ENCODE data around the gene FANCC.

FANCC gene

GRCh38 chr9:95143591-95144561 is 173.6 kb downstream of the FANCC start:
- DNase-seq (ENCODE audit: low spot score): no peak

DNA sequence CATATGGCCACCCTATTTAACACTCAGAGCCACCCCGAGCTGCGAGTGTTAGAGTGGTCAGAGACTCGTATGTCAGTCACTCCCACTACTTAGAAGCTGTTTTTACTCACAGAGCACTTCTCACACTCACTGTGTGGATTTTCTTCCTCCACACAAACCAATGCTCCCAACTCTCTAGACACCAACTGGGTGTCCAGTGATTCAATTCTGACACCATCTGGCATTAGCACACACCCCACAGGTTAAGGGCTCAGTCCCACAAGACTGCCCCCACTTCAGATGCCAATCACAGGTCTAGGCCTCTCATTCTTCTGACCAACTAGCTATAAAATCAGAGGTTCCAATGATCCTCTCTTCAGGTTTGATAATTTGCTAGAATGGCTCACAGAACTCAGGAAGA is 174.8 kb downstream of the FANCC start:
- no peak for DNase-seq (ENCODE audit: low spot score)

DNA sequence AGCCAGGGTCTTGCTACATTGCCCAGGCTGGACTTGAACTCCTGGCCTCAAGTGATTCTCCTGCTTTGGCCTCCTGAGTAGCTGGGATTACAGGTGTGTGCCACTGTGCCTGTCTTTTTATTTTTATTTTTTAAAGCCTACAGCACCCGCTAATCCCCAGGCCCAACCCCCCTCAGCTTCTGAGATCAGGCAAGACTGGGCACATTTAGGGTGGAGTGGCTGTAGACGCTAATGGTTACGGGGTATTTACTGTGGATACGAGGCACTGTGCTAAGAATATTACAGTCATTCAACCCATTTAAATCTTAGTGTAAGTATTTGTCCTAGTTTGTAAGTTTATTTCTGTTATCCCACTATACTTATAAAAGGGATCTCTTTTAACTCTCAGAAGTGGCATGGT is 175.2 kb downstream of the FANCC start:
- no peak for DNase-seq (ENCODE audit: low spot score)

DNA sequence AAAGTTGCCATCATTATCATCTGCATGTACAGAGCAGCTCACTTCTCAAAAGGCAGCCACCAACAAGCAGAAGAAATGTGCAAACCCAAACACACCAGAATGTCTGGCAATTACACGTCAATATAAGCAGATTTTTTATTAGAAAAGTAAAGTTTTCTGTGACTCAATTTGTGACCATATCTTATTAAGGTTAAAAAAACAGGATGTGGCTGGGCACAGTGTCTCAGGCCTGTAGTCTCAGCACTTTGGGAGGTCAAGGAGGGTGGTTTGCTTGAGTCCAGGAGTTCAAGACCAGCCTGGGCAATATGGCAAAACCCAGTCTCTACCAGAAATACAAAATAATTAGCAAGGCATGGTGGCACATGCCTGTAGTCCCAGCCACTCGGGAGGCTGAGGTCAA is 176.7 kb downstream of the FANCC start:
- DNase-seq (ENCODE audit: low spot score): no peak

DNA sequence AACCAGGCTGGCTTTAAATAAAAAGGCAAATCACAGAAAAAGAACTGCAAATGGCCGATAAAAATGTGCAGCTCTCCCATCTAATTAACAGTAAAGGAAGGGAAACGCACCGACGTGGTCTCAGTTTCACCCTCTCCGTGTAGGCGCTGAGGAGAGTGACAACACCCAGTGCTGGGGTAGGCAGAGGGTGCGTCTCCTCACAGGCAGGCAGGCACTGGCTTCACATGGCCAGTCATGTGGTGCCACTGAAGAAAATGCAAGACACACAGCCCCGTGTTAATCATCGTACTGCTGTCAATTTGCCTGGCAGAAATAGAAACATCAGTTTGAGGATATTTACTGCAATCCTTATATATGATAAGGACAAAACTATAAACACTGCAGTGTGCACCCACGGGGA is 178.4 kb downstream of the FANCC start:
- no peak for DNase-seq (ENCODE audit: low spot score)

DNA sequence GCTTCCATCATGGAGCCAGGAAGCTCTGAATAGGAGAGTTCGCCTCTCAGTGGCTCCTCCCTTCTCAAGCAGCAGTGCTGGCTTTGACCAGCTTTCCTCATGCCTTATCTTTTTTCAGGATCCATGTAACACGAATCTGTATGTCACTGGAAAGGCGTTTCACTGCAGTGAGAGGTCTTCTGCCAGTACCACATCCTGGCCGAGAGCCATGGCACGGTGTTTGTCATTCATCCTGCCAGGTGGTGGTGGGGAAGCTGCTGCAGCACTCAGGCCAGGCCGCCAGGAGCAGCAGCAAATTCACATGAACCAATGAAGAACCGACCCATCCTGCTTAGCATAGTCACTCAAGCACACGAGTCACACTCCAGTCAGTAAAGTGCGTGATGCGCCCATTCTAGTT is 179.0 kb downstream of the FANCC start:
- DNase-seq (ENCODE audit: low spot score): no peak

DNA sequence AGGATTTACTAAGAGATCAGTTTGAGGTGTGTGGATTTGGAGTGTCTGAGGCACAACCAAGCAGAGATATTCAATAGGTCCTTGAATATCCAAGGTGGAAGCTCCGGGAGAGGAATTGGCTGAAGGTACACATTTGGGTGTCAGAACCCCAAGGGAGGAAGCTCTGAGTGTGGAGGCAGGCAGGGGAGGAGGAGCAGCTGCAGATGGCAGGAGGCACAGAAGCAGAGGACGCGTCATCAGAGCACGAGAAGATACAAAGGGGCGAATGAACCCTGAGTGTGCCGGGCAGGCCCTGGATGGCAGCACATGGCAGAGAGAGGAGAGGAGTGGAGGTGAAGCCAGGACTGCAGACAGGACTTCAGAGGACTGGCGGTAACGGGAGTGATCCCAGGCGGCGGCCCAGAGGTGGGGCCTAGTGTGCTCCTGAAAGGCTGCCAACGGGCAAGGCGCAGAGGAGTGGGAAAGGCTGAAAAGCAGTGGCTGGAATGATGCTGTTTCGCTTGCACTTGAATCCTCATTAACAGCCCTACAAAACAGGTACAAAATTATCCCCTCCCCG is 179.8 kb downstream of the FANCC start:
- no peak for DNase-seq (ENCODE audit: low spot score)

DNA sequence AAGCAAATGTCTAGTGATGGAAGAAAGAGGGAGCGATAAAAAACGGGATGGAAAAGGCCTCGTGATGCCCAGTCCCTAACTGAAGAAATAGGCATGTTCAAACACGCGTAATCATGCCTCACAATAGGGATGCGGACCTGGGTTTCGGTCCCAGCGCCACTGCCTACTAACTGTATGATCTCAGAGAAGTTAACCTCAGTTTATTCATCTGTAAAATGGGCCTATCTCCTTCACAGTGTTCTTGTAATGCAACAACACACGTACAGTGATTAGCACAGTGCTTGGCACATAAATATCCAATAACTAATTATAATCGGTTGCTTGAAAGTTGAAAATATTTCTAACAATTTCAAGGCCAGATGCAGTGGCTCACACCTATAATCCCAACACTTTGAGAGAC is 181.8 kb downstream of the FANCC start:
- no peak for DNase-seq (ENCODE audit: low spot score)

- no peak for DNase-seq (ENCODE audit: low spot score)
Observed at GRCh38 chr9:95134457-95134881, 183.0 kb downstream of the FANCC start.

DNA sequence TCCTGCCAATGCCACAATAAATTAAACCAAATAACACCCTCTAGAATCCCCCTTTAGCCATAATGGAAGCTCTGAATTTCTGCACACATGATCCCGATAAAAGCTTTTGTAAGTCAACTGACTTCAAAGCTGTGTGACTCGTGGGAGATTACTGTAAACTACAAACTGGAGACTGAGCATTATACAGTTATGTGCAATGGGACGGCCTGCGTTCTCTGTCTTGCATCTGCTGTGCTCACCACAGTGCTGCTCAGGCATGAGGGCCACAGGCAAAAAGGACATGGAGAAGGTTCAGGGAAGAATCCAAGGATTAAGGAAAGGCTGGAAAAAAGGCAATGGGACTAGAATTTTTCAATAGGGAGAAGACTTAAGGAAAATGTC is 184.2 kb downstream of the FANCC start:
- DNase-seq (ENCODE audit: low spot score): no peak

GRCh38 chr9:95132366-95133324 is 184.9 kb downstream of the FANCC start:
- no peak for DNase-seq (ENCODE audit: low spot score)

GRCh38 chr9:95131023-95131943 is 186.2 kb downstream of the FANCC start:
- peak; percentile 87 for DNase-seq (ENCODE audit: low spot score)

DNA sequence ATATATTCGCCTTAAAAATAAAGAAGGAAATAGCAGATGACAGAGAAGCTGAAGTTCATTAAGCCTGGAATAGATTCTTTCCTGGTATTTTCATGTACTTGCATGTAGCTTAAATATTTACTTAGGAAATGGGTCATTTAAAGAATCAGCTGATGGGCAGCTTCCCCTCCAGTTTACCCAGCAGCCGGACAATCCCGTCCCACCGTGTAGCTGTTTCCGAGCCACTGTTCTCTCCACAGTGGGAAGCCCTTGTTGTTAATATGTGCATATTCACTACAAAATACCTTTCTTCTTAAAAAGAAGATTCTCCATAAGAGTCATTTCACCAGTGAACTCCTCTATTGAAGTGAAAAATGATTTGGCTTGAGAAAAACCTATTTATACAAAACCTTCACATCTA is 187.0 kb downstream of the FANCC start:
- DNase-seq (ENCODE audit: low spot score): no peak

DNA sequence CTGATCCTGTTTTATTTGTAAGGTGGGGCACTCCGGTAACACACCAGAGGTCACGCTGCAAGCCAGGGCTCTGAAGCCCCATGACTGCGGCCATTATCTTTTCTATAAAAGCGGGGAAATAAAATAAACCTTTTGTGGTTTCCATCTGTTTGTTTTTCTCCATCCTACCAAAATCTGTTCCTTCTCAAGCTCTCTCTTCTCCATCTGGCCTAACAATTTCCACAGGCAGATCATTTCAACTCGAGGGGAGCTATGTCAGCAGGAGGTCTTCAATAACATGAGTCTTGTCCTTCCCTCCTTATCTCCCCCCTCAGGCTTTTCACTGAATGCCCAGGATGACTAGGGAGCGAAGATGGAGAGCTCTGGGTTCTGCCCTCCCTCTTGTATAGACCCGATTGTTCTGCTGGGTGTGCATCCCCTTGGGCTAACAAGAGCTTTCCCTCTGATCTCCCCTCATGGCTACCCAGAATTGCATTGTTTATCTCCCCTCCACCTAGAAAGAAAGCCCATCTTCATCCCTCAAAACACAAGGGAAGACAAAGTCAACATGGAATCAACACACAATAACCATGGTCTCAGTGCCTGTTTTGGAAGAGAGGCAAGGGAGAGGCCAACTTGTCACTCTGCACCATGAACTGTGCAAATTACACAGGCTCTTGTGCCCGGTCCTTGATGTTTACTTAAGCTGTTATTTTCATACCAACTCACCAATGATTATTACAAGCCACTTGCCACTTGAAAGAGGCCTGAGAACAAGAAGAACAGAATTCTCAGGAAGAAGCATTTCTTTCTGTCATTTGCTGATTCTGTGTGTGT is 187.8 kb downstream of the FANCC start:
- DNase-seq (ENCODE audit: low spot score): no peak

GRCh38 chr9:95128177-95128524 is 189.4 kb downstream of the FANCC start:
- no peak for DNase-seq (ENCODE audit: low spot score)

DNA sequence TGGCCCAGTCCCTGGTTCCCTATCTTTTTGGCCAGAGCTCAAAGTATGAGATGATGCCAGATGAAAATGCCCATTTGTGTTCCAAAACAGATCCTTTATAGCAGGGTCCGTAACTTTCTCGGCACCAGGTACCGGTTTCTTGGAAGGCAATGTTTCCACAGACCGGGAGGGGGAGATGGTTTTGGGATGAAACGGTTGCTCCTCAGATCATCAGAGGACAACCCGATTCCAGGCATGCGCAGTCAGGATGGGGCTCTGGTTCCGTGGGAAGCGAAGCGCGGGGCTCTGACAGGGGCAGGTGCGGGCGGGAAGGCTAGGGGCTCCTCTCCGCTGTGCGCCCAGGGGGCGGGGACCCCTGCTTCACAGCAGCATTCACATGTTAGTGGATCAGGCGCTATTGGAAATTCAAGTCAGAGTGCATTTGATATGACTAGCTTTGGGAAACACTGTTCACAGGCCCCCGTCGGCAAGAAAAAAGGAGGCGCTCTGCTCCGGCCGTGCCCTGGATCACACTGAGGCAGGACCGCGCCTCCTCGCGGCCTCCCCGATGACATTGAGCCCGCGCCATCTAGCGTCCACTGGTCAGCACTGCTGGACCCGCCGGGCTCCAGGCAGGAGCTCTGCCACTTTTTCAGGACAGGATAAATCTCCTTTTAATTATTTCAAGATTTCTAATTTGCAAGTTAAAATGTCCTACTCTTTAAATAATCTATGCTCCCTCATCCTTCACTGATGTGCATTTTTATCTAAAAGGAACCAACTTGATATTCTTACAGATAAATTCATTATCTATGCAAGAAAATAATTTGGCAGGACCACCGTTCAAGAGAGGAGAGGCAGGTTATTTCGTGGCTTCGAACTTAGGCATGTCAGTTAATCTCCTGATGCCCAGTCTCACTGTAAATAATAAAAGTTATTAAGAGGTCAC is 190.0 kb downstream of the FANCC start:
- peak; percentile 88 for DNase-seq (ENCODE audit: low spot score)

- no peak for DNase-seq (ENCODE audit: low spot score)
Observed at GRCh38 chr9:95126739-95127138, 190.8 kb downstream of the FANCC start.

GRCh38 chr9:95125652-95126051 is 191.9 kb downstream of the FANCC start:
- no peak for DNase-seq (ENCODE audit: low spot score)

DNA sequence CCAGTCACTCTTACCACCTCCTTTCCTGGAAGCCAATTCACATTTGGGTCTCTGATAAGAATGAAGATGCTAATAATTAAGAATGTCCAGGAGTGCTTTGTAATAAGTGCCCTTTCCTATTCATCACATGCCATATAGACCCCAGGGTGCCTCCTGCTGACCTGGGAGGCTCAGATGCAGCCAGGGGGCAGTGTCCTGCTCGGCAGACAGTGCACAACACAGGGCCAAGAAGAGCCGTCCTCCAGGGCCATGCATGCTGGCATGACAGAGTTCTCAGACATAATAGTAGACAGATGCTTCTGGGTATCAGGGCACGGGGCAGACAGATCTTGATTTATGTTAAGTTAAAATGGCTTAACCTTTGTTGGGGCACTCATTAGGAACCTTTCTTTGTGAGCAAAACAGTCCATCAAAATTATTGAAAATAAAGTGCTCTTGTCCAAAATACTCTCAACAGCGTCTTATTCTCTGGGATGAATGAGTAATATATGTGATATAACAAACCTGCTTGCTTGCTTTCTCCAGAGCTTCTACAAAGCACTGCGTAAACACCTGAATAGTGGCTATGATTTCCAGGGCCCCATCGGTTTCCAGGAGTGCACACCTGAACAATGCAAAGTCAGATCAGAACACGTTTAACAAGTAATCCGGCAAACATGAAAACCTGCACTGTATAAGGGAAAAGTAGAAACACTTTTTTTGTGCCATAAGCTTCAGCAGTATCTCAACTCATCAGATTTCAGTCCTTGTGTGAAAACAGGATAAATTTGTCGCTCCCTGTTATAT is 192.7 kb downstream of the FANCC start:
- no peak for DNase-seq (ENCODE audit: low spot score)

Measured in pons (tissue), 1 donor.